GM18868 (cell line): Measurements from ENCODE around the gene SCRN2.
A peak's percentile ranks its signal among the peaks of the same experiment; 100 is the strongest.

Source experiments
- ATAC-seq: cut with Tn5 transposase; IDR thresholded peaks from one replicate; pipeline ENCODE4 v1.9.1; 2021; ENCODE audit warnings: mild to moderate bottlenecking, moderate library complexity; ENCODE audit not compliant: unreplicated experiment

The SCRN2 gene

DNA sequence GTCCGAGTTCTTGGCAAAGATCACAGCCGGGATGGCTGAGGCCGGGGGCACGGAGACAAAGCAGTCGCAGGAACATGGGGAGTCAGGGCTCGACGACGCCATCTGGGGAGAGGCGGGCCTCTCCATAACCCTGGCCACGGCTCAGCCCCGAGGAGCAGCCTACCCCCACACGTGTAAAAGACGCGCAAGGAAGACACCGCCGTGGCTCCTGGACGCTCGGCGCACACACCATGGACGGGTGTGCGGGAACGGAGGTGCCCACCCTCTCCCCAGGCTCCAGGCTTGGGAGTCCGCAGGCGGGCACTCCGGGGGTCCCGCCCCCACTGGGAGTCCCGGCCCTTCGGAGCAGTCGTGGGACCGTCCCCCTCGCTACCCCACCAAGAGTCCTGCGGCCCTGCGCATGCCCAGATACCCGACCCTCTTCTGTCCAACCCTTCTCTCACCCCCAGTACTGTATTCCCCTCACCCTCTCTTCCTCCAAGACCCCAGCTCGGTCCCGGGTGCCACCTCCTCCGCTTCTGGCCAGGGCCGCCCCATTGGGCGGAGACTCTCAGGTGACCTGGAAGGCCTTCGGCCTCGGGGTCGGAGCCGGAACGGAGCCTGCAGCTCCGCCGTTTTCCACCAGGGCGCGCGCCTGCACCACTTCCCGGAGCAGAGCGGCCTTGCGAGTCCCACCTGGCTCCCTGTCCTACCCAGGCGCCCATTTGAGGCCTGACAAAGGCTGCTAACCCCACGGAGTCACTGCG is at the start of gene SCRN2:
Gene SCRN2, minus strand, starts transcription at position 532 of the 746 bp plus-strand sequence. Its CDS starts 430 bp downstream, at position 102.
- peak; percentile 74 for ATAC-seq

DNA sequence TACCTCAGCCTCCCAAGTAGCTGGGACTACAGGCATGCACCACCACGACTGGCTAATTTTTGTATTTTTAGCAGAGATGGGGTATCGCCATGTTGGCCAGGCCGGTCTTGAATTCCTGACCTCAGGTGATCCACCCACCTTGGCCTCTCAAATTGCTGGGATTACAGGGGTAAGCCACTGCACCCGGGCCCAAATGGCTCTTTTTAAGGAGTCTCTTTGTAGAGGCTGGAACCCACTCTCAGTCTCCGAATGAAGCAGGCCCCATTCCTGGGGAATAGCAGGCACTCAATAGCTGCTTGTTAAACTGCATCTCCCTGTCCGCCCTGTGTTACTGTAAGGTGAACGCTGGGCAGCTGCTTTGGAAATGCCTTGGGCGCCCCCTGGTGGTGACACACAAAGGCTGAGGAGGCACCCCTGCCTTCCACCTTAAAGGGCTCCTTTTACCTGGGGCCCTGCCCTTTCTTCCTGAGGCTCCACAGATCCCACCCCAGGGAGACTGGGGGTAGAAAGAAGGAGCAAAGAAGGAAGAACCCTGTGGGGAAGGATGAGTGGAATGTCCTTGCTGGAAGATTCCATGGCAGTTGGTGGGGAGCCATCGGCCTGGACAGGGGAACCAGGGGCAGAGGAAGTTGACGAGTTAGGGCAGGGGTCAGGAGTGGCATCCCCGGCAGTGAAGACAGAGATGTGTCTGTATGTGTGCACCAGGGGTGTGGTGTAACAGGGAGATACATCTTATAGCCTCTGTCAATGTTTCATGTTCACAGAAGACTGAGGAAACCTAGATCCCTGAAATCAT is 48.9 kb upstream of the SCRN2 start:
- ATAC-seq = no peak

DNA sequence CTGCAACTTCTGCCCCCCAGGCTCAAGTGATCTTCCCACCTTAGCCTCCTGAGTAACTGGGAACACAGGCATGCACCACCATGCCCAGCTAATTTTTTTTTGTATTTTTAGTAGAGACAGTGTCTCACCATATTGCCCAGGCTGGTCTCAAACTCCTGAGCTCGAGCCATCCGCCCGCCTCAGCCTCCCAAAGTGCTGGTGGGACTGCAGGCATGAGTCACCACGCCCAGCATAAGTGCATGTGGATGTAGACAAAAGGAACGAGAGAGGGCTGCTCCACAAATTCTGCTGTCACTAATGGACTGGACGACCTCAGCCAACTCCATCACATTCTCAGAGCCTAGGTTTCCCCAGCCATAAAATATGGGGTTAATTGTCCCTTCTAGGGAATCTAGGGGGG is 47.2 kb upstream of the SCRN2 start:
- no peak for ATAC-seq

DNA sequence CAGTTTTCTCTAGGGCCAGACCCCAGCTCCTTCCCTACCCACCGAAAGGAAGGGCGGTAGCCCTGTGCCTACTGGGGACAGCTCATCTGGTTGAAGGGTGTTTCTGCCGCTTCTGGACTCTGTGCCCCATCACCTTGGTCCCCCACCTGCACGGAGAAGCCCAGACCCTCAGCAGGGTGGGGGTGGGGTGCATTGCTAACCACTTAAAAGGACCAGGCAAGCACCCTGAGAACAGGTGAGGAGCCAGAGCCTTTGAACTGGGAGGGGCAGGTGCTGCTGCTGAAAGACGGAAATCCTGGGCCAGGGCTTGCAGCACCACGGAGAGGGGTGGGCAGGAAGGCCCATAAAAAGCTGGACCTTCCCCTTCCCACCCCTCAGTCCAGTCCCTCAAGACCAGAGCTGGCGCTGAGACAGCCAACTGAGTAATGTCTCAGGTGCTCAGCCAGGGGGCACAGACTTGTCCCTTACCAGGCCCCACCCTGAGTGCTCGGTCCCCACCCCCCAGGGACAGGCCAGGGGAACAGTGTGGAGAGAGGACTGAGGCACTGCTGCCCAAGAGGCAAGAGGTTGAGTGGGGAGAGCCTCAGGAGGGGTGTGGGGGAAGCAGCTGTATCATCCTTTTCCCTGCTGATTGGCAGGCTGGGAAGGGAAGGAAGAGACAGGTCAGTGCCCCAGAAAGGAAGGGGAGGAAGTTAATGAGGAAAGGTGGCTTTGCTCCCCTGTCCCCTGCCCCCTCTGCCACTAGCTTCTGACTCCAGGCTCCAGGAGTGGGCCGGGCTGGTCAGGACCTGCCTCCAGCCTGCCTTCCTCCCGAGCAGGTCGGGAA is 44.0 kb upstream of the SCRN2 start:
- ATAC-seq = no peak

DNA sequence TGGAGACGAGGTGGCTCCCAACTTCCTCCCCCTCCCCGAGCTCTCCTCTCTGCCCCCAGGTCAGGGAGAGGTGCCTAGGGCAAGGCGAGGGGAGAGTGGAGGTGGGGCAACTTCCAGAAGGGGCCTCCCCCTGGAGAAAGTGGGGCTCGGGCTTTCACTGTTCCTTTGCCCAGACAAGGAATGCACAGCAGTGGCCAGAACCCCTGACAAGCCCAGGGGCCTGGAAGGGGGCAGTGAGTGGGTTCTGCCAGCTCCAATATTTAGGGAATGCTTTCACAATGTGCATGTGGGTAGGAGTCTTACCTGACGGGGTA is 43.3 kb upstream of the SCRN2 start:
- no peak for ATAC-seq

DNA sequence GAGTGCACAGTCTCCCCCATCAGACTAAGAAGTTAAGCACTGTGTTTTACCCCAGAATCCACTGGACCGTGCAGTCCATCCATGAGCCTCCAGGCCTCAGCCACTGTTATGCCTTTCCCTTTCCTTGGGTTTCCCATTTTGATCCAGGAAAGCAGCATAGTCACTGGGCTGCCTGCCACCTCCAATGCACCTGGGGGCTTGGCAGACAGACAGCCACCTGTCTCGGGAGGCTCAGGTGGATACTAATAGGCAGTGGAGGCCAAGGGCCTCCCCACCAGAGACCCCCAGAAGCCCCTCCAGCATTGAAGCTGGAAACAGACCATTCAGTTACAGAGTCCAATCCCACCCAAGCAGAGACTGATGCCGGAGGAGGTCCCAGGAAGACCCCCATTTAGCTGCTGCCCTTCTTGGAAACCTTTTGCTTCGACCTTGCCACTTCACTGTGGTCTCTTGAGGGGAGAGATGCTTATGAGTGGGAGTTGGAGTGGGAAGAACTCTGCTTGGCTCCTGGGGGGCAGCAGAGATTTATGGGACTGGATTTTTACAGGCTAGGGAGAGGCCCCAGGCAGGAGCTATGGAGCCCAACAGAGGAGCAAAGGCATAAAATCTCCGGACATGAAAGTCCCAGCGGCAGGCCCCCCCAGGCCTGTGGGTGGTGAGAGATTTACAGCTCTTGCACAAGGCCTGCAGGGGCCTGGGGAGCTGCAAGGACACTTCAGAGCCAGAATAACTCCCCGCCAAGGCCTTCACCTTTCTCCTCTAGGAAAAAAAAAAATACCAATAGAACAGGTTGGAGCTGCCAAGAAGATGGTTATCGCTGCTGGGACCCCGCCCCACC is 42.7 kb upstream of the SCRN2 start:
- no peak for ATAC-seq

DNA sequence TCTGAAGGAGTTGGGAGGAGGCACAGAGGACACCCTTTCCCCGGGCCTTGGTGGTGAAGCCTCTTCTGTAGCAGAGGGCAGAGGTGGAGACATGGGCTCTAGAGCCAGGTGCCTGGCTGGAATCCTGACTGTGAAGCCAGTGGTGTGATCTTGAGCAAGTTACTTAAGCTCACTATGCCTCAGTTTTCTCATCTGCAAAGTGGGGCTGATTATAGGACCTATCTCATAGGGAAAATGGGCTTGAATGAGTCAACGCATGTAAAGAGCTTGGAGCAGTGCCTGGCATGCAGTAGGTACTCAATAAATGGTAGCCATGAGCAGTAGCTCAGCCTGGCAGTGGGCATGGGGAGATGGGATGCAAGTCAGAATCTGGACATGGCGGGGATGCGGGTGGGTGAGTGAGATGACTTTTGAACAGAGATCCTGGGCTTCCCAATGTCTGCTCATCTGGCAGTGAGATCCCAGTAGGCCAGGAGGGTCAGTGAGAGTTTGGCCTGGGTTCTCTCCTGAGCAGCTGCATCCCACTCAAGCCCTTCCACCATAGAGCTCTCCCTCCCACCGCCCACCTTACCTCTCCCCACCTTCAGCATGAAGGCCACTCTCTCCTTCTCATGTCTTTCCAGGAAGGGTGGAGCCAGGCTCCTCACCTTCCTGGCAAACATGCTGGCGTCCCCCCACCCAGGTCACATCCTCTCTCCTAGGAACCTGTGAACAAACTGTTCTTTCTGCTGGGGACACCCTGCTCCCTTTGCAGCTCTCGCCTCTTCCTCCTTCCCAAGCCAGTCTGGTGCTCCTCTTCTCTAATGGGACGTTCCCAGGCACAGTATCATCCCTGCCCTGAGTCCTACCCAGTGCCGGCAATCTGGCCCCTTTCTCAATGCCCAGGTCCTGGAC is 41.9 kb upstream of the SCRN2 start:
- no peak for ATAC-seq

DNA sequence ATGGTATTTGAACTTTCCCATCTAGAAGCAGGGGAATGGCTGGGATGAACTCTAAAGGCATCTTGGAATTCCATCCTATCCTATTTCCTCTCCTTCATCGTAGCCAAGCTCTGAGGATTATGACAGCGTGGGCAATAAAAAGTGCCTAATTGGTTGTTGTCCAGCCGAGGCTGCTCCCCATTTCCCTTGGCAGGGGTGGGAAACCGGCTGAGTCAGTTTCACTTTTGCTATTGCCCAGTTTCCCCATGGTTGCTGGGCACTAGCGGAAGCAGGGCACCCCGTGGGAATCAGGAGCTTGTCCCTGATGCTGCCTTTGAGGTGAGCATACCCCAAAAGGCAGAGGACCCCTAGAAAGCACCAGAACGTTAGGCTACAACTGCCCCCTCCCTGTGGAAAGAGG is 41.2 kb upstream of the SCRN2 start:
- ATAC-seq = no peak

DNA sequence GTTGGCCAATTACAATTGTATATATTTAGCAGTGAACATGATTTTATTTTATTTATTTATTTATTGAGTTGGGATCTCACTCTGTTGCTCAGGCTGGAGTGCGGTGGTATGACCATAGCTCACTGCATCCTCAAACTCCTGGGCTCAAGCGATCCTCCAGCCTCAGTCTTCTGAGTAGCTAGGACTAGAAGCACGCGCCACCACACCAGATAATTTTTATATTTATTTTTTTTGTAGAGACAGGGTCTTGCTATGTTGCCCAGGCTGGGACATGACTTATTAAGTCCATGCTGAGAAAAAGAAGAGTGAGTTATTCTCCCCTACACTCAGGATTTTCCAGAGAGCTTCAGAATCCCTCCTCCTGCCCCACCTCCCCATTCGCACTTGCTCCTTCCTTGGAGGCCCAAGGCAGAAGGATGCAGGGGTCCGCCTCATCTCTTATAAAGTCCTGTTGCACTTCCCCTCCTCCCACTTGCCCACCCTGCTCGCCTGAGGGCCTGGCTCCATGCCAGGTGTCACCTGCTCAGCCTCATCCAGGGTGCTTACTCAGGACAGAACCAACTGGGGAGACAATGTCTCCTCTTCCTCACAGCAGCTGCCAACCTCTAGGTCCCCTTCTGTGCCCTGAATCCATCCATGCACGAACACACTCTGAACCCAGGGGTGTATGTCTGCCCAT is 38.8 kb upstream of the SCRN2 start:
- no peak for ATAC-seq

DNA sequence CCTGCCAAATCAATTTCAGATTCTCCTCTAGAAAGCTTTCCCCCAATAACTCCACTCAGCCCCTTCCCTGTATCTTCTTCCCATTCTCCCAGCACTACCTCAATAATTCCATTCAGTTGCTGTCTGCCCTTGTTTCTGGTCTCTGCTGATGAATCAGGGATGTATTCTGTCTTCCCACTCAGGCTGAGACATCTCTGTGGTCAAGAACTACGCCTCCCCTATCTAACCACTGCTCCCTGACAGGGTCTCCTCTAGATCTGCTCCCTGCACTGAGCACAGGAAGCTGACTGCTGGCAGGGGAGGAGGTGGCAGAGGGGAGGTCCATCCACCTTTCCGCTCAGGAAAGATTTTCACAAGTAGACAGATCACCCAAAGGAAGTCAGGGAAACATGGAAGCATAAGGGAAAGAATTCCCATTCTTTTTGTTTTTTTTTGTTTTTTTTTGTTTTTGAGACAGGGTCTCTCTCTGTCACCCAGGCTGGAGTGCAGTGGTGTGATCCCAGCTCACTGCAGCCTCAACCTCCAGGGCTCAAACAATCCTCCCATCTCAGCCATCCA is 38.0 kb upstream of the SCRN2 start:
- no peak for ATAC-seq

DNA sequence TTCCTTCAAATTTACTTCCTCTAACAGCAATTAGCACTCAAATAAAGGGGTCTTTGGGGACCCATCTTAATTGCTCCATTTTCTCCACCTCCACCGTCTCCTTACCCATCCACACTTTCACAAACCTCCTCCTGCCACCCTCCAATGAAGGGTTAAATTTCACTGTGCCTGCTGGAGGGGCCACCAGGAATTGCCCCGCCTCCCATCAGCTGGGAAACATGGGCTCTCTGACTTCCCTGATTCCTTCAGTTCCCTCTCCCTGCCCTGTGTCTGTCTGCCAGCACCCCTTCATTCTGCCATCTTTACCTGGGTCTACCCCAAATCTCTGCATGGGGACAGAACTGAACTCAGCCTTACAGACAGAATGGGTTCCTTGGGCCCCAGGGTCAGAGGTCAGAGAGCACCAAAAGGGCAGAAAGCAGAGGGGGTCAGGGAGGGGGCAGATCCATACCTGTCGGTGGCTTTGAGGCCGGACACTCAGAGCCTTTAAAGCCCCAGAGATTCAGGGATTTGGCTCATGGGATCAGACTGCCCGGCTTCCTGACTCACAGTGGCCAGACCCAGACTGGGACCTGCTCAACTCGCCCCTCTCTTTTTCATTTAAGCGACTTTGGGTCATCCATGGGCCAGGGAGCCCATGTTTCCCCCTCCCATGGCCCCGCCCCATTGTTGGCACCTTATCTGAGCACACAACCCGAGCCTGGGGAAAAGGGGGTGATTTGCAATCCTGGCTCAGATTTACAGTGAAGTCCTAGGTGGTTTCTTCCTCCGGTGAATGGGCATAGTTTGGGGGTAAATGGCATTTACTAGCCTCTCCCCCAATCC is 37.3 kb upstream of the SCRN2 start:
- ATAC-seq = no peak

DNA sequence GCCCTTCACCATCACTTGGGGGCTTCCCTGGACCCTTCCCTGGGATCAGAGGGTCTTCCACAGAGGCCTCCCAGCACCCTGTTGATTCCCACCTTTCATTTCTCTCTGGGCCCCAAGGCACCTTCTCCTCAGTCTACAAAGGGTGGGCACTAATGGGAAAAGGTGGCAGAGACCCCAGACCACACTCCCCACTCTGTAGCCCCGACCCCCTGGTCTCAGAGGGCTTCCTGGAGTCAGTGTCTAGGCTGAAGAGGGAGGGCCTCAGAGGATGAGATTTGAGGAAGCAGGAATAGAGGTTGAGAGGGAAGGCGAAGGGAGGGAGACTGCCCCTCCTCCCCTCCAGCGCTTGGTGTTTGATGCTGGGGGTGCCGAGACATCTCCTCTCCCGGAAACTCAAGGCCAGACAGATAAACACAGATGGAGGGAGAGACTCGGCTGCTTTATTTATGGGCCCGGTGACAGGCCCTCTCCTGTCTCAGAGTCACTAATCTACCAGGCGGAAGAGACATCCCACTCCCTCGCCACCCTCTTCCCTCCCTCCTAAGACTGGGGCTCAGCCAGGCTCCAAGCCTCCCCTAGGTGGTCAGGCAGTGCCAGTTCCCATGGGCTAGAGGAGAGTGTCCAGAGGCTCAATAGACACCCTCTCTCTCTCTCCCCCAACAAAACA is 36.4 kb upstream of the SCRN2 start:
- ATAC-seq = no peak

DNA sequence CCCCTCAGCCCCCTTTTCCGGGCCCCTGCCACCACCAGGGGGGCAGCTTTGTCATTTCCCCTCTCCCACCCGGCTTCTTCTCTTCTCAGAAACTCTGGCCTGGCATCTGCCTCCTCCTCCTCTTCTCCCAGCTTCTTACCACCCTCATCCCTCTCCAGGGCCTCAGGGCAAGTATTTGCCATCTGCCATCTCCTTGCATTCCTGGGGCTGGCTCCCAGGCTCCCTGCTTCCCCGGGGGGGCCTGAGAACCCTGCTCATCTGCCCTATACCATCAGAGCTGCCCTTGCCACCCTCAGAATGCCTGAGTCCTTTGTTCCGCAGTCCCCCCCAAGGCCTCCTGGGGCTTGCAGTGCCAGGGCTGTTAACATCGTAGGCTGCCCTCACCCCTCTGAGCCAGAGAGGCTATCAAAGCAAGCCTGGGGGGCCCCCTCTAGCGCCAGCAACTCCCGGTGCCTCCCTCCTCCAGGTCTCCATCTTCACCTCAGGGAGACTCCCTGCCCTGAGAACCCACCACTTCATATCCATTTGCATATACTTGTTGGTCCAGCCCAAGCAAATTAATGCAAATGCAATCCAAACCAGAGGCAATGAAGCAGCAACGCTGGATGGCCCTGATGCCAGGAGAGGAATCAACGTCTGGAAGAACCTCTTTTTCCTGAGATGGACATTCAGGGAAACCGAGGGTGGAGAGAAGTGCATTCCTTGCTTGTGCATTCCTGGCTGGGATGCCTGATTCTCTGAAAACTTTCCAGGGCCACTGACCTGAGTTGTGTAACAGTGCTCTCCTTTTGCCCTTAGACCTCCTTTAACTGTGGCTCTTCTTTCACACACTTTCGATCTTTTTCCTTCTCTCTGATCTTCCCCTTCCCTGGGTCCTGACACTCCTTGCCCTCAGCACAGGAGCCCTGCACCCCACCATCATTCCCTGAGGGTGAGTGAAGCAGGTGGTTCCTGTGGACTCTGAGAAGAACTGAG is 34.2 kb upstream of the SCRN2 start:
- ATAC-seq = no peak

DNA sequence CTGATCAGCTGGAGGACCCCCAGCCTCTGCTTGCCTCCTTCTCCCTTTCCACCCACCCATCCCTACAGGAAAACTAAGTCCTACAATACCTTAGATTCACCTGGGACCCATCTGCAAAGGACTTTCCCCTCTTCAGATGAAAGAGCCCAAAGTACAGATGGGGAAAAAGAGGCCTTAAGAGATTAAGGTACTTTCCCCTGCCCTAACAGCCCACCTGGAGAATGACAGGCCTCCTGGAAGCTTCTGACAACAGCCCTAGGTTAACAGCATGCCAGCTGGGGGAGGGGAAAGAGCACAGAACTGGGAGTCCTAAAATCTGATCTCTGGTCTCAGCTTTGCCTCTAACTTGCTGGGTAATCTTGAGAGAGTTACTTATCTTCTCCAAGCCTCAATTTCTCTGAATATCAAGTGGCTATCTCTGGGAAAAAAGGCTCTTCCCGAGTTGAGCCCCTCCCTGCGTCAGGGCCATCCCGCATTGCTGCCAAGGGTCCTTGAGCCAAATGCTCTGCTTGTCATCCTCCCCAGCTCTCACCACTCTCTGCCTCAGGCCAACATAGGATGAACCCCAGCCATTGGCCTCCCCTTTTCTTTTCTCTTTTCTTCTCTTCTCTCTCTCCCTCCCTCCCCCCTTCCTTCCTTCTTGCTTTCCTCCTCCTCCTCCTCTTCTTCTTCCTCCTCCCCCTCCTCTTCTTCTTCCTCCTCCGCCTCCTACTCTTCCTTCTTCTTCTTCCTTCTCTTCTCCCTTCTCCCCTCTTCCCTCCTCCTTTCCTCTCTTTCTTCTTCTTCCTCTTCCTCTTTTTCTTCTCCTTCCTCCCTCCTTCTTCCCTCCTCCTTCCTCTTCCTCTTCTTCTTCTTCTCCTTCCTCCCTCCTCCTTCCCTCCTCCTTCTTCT is 32.4 kb upstream of the SCRN2 start:
- ATAC-seq = no peak

DNA sequence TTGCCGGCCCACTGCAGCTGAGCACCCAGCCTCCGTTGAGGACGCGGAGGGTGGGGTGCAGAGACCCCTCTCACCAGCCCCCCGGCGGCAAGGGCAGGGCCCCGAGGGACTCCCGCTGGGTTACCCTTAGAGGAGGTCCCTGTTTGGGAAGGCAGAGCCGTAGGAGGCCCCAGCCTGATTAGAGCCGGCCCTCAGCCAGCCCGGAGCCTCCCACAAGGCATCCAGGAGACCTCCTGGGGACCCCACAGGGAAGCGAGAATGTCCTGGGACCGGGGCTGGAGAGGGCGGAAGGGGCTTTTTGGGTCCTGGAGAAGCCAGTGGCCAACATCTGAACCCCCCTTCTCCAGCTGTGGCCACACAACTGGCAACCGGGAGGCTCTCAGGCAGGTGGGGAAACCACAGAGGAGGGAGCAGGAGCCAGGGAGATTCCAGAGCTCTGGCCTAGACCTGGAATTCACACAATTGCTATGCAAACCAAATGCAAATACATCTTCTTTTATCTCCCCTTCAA is 31.6 kb upstream of the SCRN2 start:
- ATAC-seq = no peak
